ENCODE results near the gene FHIT. TPM values are rescaled to one million over a fixed set of nuclear protein-coding genes. Genes with fewer than 3 reads are reported as not detected.

Gene FHIT
- total and polyA plus RNA-seq, 2 of the 4 experiments (the other 2 are of a cell fraction) = 0.07 TPM; not detected in 1

GRCh38 chr3:60497902-60498301 lies 753.4 kb downstream of the FHIT start:
- POLR2A ChIA-PET (ENCODE audit: unreplicated experiment) = no interaction called here

More at GRCh38 chr3:60497902-60498301, 753.4 kb downstream of the FHIT start:
- H3K56ac ChIP-seq (ENCODE audit: extremely low read depth, insufficient read depth, low read length) = no peak overlapping the region
- no peak for ATAC-seq (ENCODE audit: low read depth)
- H3K23ac ChIP-seq (ENCODE audit: low read depth, low read length) = no peak overlapping the region
- H3K9ac ChIP-seq (ENCODE audit: low read depth, low read length) = no peak overlapping the region
- no peak overlapping the region for H4K5ac ChIP-seq (ENCODE audit: low read depth, low read length)
- no peak for TF ChIP-seq CHD1 (IDR thresholded peaks at IDR 0.05; ENCODE audit: low read depth, low read length)
- no peak for TF ChIP-seq RCOR1 (IDR thresholded peaks at IDR 0.05; ENCODE audit: insufficient replicate concordance, low read length)
- no peak for TF ChIP-seq POLR2A (IDR thresholded peaks at IDR 0.05; ENCODE audit: low read depth, low read length)
- TF ChIP-seq RAD21 (IDR thresholded peaks at IDR 0.05; ENCODE audit: low read length) = no peak
- TF ChIP-seq SMC3 (IDR thresholded peaks at IDR 0.05; ENCODE audit: low read depth, low read length) = no peak
- no peak for TF ChIP-seq MAZ (IDR thresholded peaks at IDR 0.05; ENCODE audit: borderline replicate concordance, low read depth, low read length)
- TF ChIP-seq ELK1 (IDR thresholded peaks at IDR 0.05; ENCODE audit: borderline replicate concordance, low read depth, low read length) = no peak
- TF ChIP-seq CTCF (conservative IDR thresholded peaks at IDR 0.05; ENCODE audit: low read depth, low read length) = no peak
- TF ChIP-seq BHLHE40 (IDR thresholded peaks at IDR 0.05; ENCODE audit: low read depth, low read length) = no peak
- TF ChIP-seq MAFK (IDR thresholded peaks at IDR 0.05; ENCODE audit: low read depth, low read length) = no peak
- no peak for TF ChIP-seq MXI1 (IDR thresholded peaks at IDR 0.05; ENCODE audit: borderline replicate concordance, low read depth, low read length)
- no peak for TF ChIP-seq FOS (IDR thresholded peaks at IDR 0.05; ENCODE audit: low read depth, low read length)
- TF ChIP-seq CEBPB (IDR thresholded peaks at IDR 0.05; ENCODE audit: low read depth, low read length) = no peak
- H2AFZ ChIP-seq (replicated peaks; ENCODE audit: low read length, poor library complexity) = no peak overlapping the region
- H4K91ac ChIP-seq (ENCODE audit: insufficient read depth, low read depth, low read length) = no peak overlapping the region
- BruUV-seq (replicated peaks) = no TSS peak
- H3K9me3 ChIP-seq (ENCODE audit: control insufficient read depth, insufficient read depth, low read length) = no peaks in the 10 kb centered on the region
- H3K9me1 ChIP-seq (ENCODE audit: insufficient read depth, low read length) = no peaks in the 10 kb centered on the region
- no peak overlapping the region for H3K14ac ChIP-seq (replicated peaks; ENCODE audit: low read depth, low read length)
- H3K18ac ChIP-seq (ENCODE audit: low read depth, low read length) = no peak overlapping the region
- H4K8ac ChIP-seq (ENCODE audit: low read depth in 2 of 2, low read length in 2 of 2) = no peak overlapping the region
- no peaks in the 10 kb centered on the region for H3K79me1 ChIP-seq (ENCODE audit: low read depth in 1 of 2, low read length in 2 of 2)
- no peaks in the 10 kb centered on the region for H3K4me1 ChIP-seq (ENCODE audit: control insufficient read depth, insufficient read depth, low read length)
- no peak overlapping the region for H3K27ac ChIP-seq (ENCODE audit: insufficient read depth, low read length)
- no peak overlapping the region for H3K4me3 ChIP-seq (ENCODE audit: insufficient read depth, low read depth, low read length)
- H2BK120ac ChIP-seq (ENCODE audit: low read depth, low read length) = no peak overlapping the region
- no peak overlapping the region for H2BK20ac ChIP-seq (ENCODE audit: low read depth, low read length)
- H3K36me3 ChIP-seq (ENCODE audit: control insufficient read depth, insufficient read depth, low read length) = no peaks in the 10 kb centered on the region
- intact Hi-C loops (cut with micrococcal nuclease) = no loop called here
- no peak overlapping the region for H3K4me2 ChIP-seq (ENCODE audit: low read depth, low read length)
- no peaks in the 10 kb centered on the region for H4K20me1 ChIP-seq (ENCODE audit: insufficient read depth, low read length)
- H3K27me3 ChIP-seq (ENCODE audit: control insufficient read depth, insufficient read depth, low read length) = no peaks in the 10 kb centered on the region
- dilution Hi-C loops (cut with HindIII; ENCODE audit: low sequenced_read_pairs, unreplicated experiment) = no loop called here
- no CpG with 5 or more reads among the region's 1 CpG for WGBS, 2 experiments (ENCODE audit: extremely low coverage in 2 of 2, insufficient read length in 1 of 2)
- in situ Hi-C loops (cut with MboI; ENCODE audit: low sequenced_read_pairs) = no loop called here
- H2AK9ac ChIP-seq (replicated peaks; ENCODE audit: low read depth, low read length, poor library complexity) = no peak overlapping the region
- CTCF ChIA-PET = no interaction called here
- H2BK15ac ChIP-seq (ENCODE audit: low read depth, low read length) = no peak overlapping the region
- no peak overlapping the region for H2BK5ac ChIP-seq (ENCODE audit: low read depth, low read length, poor library complexity, severe bottlenecking)
- H2AK5ac ChIP-seq (ENCODE audit: low read depth, low read length) = no peak overlapping the region
- no peak for DNase-seq
- H3K4ac ChIP-seq (ENCODE audit: low read depth, low read length) = no peak overlapping the region
